Activated CD4-positive, CD25-positive, alpha-beta regulatory T cell (primary cell): ENCODE data around the gene RHOC.
A peak's percentile ranks its signal among the peaks of the same experiment; 100 is the strongest.

Experiments
- DNase-seq, 4 experiments: peaks; one replicate each; lab custom pipeline; 2025; lab: John Stamatoyannopoulos, UW

RHOC gene

DNA sequence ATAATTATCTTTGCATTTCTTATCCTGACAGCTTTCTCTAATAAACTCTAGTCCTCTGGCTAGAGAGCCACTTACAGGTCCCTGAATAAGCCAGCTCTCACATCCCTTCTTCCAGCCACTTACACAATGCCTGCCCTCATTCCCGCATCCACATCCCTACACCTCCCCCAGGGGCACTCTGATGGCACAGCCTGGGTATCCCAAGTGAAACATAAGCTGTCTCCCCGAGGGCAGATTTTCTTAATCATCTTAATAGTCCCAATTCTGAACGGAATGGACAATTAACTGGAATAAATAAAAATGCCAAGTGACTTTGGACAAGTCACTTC is 4.9 kb downstream of the RHOC start:
- no peak for DNase-seq

DNA sequence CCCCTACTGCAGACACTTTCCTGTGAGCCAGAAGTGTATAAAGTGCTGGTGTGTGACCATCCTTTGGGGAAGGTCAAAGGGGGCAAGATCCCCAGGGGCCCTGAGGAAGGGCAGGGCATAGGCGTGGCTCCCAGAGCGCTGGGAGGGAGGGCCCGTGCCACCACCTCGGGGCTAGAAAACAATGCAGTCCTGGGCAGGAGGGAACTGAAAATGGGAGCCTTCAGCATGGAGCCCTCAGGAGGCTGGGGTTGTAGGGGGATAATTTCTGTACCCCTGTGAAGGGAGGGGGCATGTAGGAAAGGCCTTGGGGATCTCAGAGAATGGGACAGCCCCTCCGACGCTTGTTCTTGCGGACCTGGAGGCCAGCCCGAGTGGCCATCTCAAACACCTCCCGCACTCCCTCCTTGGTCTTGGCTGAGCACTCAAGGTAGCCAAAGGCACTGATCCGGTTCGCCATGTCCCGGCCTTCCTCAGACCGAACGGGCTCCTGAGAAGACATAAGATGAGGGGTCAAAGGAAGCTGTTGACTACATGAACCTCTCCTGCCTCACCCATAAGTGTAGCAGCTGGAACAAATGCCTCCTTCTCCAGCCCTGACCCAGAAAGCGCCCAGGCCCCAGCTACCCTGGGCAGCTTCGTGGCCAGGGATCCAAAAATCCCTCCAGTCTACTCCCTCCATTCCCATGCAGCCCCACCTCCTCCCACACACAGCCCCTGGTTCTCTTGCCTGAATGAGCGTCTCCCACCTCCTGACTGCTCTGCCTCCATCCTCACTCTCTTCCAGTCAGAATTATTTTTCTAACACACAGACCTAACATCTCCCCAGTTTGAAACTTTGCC is 5.5 kb downstream of the RHOC start:
- DNase-seq = no peak

DNA sequence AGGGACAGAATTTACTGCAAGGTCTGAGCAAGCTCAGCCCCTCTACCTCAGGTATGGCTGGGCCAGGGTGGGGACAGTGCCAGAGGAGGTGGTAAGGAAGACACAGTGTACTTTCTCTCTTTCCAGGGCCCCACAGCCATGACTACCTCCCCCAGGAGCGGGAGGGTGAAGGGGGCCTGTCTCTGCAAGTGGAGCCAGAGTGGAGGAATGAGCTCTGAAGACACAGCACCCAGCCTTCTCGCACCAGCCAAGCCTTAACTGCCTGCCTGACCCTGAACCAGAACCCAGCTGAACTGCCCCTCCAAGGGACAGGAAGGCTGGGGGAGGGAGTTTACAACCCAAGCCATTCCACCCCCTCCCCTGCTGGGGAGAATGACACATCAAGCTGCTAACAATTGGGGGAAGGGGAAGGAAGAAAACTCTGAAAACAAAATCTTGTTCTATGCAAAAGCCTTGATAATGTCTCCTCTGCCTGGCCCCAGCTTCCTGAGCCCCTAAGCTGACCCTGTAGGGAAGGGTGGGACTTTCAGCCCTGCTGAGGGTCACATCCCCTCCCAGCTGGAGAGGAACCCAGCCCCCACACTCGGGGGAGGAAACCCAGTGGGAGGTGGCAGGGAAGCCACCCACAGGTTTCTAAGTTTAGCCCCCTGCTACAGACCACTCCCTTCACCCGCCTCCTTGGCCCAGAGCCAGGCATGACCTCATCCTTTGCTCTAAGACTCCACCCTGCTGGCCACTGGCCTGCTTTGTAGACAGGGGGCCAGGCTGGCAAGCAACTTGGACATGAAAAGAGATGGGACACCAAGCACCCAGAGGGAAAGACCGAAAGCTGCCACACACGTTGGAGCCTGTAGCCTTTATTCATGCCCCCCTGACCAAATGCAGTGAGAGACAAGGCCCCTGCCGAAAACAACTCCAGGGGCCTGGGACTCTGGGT is 6.4 kb downstream of the RHOC start:
- peak in 3 of 4 experiments; percentile 26 to 37 (median 37) for DNase-seq

DNA sequence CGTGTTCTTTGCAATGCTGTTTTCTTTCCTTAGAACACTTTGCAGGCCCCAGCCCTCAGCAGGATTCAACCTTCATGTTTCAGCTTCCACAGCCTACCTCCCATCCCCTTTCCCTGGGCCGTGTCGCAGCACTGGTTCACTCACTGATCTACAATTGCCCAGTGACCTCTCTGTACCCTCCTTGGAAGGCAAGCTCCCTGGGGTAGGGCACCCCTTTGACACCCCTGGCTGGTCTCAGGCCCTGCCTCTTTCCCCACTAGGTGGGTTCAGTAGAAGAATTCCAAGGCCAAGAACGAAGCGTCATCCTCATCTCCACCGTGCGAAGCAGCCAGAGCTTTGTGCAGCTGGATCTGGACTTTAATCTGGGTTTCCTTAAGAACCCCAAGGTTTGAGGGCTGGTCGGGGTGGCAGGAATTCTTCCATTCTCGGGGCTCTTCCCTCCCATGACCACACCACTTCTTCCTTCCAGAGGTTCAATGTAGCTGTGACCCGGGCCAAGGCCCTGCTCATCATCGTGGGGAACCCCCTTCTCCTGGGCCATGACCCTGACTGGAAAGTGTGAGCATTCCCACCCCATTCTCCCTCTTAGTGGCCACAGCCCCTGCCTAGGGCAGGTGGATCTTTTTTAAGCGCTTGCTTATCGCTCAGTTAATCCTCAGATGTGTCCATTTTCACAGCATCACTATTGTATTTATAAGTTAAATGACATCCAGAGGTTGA is 7.3 kb downstream of the RHOC start:
- no peak for DNase-seq

DNA sequence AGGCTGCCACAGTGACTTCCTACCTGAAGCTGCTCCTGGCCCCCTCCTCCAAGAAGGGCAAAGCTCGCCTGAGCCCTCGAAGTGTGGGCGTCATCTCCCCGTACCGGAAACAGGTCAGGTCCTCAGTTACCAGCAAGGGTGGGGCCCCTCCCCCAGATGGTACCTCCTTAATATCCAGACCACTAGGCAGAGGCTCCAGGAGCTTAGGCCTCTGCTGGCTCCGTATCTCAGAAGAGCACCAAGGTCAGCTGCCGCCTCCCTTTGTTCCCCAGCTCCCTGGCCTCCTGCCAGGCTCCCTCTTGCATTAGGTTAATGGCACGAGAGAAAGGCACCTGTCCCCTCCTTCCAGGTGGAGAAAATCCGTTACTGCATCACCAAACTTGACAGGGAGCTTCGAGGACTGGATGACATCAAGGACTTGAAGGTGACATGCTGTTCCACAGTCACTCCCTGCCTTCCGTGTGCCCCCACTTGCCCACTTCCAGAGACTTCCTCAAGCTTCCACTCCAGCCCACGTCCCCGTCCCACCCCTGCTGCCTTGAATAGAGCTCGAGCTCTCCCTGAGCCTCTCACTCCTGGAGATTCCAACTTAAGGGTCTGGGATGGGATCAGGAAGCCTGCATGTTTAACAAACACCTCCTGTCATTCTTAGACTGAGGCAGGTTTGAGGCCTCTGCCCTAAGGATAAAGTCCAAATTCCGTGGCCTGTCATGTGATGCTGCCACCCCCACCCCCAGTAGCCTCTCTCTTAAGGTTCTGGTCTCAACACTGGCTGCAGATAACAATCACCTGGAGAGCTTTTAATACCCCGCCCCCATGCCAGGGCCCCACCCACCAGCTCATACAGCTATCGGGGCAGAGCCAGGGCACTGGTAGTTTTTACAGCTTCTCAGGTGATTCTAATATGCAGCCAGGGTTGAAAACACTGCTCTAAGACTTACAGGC is 8.3 kb downstream of the RHOC start:
- no peak for DNase-seq

DNA sequence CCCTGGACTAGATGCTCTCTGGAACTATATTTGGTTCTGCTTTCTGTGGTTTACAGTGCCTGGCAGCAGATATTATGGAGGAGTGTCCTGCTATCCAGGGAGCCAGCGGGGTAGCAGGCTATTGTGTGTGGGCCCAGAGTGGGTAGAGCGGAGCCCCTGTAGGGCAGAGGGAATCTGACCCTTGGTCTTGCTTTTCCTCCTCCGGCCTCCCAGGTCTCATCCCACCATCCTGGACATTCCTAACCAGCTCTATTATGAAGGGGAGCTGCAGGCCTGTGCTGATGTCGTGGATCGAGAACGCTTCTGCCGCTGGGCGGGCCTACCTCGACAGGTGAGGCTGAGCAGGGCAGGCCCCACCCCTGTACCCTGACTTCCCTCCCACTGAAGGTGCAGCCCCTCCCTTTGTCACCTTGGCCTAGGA is 9.1 kb downstream of the RHOC start:
- DNase-seq = no peak

DNA sequence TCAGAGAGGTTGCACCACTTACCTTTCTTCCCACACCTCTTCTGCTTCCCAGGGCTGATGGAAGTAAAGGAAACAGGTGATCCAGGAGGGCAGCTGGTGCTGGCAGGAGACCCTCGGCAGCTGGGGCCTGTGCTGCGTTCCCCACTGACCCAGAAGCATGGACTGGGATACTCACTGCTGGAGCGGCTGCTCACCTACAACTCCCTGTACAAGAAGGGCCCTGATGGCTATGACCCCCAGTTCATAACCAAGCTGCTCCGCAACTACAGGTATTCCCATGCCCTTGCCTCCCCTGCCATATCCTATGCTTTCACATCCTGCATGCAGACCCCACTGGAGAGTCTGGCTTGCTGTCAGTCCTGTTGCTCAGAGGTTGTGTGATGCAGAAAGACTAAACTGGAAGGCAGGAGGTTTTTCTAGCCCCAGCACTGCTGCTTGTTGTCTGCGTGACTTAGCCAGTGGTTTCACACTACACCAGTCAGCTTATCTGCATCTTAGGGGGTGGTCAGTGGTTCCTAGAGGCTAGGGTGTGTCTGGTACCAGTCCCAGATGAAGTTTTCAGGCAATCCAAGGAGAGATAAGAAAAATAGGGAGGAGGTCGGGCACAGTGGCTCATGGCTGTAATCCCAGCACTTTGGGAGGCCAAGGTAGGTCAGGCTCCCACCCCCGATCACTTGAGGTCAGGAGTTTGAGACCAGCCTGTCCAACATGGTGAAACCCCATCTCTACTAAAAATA is 10.2 kb downstream of the RHOC start:
- no peak for DNase-seq

- DNase-seq = no peak
These were observed 11.7 kb downstream of the RHOC start for GRCh38 chr1:112695276-112695675.

DNA sequence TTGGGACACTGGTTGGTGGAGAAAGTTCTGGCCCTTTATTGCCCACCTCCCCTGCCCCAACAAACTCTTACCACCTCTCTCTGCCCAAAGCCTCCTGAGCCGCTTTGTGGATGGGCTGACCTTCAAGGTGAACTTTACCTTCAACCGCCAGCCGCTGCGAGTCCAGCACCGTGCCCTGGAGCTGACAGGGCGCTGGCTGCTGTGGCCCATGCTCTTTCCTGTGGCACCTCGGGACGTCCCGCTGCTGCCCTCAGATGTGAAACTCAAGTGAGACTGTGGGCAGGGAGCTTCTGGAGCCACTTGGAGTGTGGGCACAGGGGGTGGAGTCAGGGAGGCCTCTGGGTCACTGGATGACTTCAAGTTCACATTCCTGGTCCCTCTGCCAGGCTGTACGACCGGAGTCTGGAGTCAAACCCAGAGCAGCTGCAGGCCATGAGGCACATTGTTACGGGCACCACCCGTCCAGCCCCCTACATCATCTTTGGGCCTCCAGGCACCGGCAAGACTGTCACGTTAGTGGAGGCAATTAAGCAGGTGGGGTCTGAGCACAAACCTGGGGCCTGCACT is 12.5 kb downstream of the RHOC start:
- DNase-seq = no peak

DNA sequence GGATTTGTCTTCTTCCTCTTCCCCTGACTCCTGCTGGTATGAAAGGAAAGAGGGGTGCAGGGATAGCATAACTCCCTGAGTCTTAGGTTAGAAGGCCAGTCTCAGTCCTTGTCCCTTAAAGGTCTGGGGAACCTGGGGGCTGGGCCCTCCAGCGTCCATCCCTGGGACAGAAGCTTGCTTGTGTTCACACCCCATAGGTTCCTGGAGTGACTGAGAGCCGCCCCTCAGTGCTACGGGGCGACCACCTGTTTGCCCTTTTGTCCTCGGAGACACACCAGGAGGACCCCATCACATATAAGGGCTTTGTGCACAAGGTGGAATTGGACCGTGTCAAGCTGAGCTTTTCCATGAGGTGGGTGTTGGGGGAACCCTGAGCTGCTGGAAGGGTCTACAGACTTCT is 13.1 kb downstream of the RHOC start:
- no peak for DNase-seq

GRCh38 chr1:112692681-112693080 is 14.2 kb downstream of the RHOC start:
- no peak for DNase-seq

- DNase-seq = no peak
These were observed 17.1 kb downstream of the RHOC start for GRCh38 chr1:112689842-112690237.

DNA sequence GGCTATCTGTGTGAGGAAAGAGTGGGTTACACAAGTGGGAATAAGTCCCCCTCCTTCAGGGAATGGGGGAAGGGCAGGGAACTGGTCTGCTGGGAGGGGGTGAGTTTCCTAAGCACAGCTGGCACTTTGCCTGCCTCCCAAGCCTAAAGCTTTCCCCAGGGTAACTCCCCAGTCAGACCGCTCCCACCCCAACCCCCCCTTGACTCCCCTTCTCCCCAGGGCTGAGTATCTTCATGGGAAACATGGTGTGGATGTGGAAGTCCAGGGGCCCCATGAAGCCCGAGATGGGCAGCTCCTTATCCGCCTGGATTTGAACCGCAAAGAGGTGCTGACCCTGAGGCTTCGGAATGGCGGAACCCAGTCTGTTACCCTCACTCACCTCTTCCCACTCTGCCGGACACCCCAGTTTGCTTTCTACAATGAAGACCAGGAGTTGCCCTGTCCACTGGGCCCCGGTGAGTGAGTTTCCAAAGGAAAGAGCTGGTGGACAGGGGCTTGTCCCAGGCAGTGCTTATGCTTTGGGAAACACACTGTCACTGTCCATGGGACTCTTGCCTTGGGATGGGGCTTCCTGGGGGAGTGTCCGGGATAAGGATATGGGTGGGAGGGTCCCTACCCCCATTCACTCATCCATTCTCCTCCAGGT is 17.6 kb downstream of the RHOC start:
- DNase-seq = no peak

DNA sequence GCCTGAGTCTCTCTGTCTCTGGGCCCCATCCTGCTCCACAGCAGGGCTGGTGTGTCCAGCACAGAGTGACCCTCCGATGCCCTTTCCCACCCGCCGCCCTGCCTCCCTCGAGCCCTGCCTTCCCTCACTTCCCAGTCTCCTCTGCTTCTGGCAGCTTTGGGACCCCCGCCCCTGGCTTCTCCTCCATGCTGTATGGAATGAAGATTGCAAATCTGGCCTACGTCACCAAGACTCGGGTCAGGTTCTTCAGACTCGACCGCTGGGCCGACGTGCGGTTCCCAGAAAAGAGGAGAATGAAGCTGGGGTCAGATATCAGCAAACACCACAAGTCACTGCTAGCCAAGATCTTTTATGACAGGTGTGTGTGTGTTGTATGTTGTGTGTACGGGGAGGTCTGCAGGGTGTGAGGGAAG is 18.1 kb downstream of the RHOC start:
- DNase-seq = no peak

- no peak for DNase-seq
These were observed 19.0 kb downstream of the RHOC start for GRCh38 chr1:112687785-112688496.

GRCh38 chr1:112687361-112687760 is 19.6 kb downstream of the RHOC start:
- no peak for DNase-seq

GRCh38 chr1:112686835-112687234 is 20.1 kb downstream of the RHOC start:
- no peak for DNase-seq

DNA sequence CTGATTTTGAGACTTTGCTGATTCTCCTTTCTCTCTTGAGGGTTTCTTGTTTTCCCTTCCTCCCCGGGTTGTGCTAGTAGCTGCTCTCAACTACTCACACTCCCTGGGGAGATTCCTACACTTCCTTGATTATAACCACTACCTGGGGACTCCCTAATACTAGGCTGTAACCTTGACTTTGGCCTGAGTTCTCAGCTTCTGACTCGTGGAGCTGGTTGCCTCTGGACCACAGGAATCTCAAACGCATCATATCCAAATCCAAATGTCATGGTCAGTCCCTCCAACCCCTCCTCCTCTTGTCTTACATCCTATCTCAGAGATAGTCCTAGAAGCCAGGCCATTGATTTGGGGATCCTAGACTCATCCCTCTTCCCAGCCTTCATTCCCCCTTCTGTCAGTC is 20.5 kb downstream of the RHOC start:
- no peak for DNase-seq

GRCh38 chr1:112685913-112686312 is 21.0 kb downstream of the RHOC start:
- no peak for DNase-seq
